Stimulated activated naive CD4-positive, alpha-beta T cell treated with Interleukin-2 at 50 U/mL for 16 hours (primary cell): Measurements from ENCODE around the gene ANAPC5.
"Not testable (repeated sequence)": the region's sequence is repeated elsewhere in the genome, so short reads cannot be mapped to it uniquely, and the experiment has no call there.

ENCODE experiments used
- DNase-seq: peaks from one replicate; lab custom pipeline; 2025; lab: John Stamatoyannopoulos, UW

Gene ANAPC5

DNA sequence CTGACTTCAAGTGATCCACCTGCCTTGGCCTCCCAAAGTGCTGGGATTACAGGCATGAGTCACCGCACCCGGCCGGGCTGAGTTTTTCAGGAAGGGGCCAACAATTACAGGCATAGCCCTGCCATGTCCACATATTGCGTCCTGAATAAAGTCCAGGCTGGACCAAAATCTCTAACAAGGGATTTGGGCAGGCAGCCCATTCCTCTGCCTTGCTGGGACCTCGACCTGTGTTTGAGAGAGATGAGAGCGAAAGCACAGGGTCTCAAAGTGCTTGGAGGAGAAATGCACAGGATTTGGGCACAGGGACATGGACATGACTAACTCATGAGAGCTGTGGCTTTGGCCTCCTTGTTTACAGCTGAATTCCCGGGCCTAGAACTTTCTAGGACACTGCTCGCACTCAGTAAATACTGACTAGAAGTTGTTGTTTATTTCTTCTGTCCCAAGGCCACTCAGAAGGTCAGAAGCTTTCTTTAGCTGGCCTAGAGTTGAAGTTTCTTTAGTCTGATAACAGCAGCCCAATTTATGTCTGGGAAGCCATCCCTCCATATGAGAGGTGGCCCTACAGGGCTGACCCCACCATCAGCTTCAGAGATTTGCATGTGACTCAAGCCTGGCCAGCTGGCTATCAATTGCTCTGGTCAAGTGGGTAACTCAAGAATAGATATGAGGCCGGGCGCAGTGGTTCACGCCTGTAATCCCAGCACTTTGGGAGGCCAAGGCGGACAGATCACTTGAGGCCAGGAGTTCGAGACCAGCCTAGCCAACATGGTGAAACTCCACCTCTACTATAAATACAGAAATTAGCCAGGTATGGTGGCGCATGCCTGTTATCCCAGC is 67.4 kb downstream of the ANAPC5 start:
- no peak for DNase-seq

DNA sequence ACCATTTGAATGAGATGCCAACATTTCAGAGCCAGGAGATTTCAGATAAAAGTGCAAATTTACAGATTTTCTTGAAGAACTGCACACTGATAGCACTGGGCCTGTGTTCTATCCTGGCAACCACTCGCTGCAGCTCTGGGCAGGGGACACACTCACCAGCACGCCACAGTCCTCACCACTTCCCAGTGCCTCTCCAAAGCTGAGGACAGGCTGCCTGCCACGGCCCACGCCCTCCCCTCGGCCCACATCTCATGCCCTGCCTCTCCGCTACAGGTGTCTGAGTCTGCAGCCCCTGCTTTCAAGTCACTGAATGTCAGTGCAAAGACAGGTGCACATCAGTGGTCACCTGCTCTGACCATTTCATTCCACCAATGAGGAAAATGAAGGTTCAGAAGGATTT is 68.4 kb downstream of the ANAPC5 start:
- DNase-seq: no peak

DNA sequence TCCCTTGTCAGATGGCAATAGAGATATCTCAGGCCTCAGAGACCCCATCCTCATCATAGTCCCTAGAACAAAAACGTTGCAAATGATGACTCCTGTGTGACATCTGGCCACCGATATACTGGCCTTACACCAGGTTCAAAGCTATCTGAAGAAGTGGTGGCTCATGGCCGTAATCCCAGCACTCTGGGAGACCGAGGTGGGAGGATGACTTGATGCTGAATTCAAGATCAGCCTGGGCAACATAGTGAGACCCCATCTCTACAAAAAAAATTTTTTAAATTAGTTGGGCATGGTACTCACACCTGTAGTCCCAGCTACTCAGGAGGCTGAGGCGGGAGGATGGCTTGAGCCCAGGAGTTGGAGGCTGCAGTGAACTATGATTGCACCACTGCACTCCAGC is 68.8 kb downstream of the ANAPC5 start:
- no peak for DNase-seq

DNA sequence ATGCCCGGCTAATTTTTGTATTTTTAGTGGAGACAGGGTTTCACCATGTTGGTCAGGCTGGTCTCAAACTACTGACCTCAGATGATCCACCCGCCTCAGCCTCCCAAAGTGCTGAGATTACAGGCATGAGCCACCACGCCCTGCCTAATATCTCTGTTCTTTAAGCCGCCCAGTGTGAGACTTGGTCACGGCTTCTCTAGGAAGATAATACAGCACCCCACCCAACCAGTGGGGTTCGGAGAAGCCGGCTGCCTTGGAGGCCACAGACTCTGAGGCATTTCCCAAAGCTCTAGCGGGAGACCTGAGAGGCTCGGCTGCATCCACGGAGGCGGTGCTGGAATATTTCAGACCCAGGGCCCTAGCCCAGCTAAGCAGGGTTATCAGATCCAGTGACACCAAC is 69.3 kb downstream of the ANAPC5 start:
- DNase-seq: not testable (repeated sequence)

DNA sequence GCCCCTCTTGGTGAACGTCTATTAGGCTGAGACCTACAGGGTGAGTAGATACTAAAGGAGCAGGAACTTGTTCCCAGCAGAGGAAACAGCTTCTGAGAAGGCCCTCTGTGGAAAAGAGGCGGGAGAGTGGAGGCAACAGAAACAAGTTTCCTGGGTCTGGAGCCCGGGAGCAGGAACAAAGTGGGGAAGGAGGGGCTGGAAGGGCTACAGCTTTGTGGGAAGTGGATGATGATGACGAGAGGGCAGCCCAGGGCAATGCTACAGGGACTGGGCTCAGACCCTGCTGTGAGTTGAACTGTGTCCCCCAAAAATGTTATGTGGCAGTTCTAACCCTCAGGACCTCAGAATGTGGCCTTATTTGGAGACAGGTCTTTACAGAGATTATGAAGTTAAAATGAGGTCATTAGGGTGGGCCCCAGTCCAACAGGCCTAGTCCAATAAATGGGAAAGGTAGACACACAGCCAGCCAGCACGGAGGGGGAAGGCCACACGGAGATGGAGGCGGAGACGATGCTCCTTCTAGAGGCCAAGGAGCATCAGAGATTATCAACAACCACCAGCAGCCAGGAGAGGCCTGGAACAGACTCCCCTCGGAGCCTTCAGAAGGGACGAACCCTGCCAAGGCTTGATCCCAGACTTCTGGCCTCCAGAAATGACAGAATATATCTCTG is 70.0 kb downstream of the ANAPC5 start:
- DNase-seq: no peak

DNA sequence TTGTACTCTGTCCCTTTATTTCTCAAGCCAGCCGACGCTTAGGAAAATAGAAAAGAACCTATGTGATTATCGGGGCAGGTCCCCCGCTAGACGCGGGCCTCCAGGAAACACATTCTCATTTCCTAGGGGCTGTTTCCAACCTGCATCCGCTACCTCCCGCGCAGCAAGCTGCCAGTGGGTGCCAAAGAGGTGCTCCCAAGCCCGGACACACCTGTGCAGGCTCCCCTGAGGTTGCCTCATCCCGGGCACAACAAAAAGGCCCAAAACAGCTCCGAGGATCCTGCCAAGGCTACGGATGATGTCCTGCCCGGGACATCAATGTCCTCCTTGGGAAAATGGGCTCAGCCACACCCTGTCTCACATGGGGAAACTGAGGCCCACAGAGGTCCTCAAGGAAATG is 71.1 kb downstream of the ANAPC5 start:
- not testable (repeated sequence) for DNase-seq

DNA sequence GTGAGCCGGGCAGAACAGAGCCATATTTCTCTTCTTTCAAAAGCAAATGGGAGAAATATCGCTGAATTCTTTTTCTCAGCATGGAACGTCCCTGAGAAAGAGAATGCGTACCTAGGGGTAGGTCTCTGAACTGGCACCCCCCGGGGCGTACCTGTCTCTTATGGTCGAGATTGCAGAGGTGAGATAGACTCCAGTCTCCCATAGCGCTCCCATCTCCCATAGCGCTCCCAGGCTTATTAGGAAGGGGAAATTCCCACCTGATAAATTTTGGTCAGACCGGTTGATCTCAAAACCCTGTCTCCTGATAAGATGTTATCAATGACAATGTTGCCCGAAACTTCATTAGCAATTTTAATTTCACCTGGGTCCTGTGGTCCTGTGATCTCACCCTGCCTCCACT is 71.7 kb downstream of the ANAPC5 start:
- not testable (repeated sequence) for DNase-seq

DNA sequence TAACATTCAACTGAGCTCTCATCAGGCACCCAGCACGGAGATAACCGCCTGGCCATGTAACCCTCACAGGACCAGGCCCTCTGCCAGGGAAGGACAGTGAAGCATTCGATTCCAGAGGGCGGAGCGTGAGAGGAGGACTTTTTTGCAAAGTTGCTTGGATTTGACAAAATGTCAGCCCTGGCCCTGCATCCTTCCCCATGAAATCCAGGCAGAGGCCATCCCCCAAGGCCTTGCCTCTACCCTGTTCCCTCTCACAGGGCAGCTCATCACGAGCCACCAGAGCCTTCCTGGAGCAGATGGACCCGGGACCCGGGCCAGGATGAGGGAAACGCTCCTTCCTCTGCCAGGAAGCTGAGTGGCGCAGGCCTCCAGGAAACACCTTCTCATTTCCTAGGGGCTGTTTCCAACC is 72.7 kb downstream of the ANAPC5 start:
- DNase-seq: no peak

DNA sequence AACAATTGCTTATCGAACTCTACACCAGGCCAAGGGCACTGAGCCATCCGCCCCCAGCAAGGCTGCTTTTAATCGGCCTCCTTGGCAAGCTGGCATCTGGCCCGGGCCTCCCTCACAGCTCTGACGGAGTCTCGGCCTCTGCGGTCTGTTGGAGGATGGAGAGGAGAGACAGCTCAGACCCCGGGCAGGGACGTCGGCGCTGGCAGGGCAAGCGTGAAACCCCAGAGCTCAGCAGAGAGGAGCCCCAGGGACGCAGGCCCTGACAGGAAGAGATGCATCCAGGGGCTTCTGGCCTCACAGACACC is 73.2 kb downstream of the ANAPC5 start:
- DNase-seq: no peak

DNA sequence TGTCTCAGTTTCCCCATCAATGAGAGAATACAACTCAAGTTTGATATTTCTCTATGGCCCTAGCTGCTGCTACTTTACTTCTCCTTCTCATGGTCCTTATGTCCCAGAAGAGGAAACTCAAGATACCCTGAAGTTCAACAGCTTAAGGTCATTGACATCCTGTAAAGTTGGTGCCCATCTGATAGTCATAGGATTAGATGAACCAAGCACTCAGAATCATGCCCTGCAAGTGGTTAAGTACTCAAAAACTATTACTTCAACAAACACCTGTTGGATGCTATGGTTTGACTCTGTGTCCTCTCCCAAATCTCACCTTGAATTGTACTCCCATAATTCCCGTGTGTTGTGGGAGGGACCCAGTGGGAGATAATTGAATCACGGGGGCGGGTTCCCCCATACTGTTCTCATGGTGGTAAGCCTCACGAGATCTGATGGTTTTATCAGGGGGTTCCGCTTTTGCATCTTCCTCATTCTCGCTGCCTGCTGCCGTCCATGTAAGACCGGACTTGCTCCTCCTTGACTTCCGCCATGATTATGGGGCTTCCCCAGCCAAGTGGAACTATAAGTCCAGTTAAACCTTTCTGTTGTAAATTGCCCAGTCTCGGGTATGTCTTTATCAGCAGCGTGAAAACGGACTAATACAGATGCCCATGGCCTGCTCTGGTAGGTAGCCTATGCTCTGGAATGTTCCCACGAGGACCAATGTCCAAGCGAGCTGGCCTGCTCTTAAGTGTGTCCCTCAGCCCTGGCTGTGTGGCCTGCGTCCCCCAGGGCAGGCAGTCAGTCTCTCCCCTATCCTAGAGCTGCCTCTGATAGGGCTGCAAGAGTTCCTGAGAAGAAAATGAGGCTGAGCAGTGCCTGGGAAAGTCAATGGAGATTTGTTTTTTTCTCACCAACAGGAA is 73.8 kb downstream of the ANAPC5 start:
- DNase-seq: no peak

DNA sequence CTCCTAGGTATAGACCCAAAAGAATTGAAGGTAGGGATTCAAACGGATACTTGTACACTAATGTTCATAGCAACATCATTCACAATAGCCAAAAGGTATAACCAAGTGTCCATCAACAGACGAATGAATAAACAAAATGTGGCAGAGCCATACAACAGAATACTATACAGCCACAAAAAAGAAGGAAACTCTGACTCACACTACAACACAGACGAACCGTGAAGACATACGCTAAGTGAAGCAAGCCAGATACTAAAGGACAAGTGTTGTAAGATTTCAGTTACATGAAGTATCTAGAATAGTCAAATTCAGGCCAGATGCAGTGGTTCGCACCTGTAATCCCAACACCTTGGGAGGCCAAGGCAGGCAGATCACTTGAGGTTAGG is 74.8 kb downstream of the ANAPC5 start:
- DNase-seq: no peak

DNA sequence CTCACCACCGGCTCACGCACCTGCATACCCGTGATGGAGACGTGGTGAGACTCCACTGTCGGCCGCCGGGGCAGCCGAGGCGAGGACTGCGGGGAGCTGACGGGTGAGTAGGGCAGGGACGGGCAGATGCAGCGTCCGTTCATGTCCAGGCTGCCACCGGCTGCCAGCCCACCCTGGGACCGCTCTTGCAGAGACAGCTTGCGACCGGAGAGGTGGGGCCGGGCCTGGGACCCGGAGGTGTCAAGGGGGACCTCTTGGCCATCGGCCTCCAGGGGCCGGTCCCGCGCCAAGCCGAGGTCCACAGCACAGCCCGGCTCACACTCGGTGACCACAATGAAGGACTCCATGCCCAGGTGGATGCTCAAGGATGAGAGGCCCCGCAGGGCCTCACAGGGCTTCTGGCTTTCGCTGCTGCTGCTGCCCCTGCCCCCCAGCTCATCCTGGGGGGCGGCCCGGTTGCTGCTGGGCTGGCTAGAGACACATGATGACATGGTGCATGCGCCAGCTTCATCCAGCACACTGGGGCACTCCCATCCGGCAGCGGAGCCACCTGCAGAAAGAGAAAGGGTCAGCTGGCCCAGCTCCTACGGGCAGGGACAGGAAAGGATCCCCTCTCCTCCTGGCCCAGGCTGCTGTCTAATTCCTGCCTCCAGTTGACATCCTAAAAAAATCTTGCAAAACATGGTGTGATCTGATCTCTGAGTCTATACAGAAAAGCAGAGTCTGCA is 78.0 kb downstream of the ANAPC5 start:
- DNase-seq: no peak

DNA sequence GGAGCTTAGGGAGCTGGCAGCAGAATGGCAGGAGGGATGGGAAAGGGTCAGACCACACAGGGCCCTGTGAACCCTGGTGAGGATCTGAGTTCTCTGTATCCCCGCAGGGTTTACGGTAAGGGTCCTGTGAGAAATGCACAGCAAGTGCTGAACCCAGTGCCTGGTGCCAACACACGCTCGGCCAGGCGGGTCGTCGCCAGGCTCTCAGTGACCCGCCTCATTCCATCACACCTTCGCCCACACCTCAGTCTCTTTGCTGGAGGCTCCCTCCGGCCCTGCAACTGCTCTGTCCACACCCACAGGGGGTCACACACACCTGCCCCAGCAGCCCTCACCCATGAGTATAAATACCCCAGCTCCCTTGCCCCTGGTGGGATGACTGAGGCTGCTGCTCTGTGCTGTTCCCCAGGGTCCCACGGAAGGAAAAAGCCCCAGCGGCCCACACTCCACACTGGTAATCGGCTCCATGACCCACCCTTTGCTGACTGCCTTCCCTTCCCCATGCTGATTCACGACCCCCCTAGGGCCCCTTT is 78.8 kb downstream of the ANAPC5 start:
- DNase-seq: no peak

DNA sequence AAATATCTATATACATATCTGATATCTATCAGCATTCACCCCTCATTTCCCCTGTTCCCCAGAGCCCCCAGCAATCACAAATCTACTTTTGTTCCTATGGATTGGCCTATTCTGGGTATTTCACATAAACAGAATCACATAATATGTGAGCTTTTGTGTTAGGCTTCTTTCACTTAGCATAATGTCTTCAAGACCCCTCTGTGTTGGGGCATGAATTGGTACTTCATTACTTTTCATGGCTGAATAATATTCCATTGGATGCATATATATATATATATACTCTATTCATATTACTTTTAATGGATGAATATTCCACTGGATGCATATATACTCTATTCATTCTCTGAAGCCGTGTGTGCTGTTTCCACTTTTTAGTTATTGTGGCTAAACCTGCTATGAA is 84.4 kb downstream of the ANAPC5 start:
- no peak for DNase-seq

DNA sequence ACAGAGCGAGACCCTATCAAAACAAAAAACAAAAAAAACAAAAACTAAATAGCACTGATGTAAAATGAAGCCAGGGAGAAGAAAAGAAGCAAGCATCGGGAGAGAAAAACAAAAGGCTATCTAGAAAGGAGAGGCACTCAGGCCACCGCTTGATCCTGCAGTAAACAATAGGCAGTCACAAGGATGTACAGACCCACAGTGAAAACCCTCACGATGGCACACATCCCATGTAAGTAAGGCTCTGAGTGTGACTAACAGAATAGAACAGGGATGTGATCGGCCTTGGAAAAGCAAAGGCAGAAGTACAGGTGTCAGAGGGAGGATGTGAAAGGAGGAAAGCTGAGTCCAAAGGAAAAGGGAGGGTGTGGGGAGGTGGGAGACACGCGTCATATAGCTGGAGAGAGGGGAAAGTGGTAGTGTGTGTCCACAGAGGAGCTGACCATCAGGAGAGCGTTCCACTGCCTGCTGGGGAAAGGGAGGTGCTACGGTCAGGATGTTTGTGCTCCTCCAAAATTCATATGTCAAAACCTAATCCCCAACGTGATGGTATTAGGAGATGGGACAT is 87.2 kb downstream of the ANAPC5 start:
- no peak for DNase-seq

DNA sequence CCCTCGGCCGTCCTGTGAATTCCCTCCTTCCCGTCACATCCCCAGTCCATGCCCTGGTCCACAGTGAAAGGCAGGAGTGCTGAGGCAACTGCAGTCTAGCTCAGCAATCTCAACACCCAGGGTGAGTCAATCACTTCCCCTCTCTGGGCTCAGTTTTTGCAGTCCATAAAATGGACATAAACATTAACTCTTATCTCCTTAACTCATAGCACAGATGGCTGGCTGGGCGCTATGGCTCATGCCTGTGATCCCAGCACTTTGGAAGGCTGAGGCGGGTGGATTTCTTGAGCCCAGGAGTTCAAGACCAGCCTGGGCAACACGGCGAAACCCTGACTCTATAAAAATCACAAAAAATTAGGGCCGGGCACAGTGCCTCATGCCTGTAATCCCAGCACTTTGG is 88.1 kb downstream of the ANAPC5 start:
- DNase-seq: no peak

DNA sequence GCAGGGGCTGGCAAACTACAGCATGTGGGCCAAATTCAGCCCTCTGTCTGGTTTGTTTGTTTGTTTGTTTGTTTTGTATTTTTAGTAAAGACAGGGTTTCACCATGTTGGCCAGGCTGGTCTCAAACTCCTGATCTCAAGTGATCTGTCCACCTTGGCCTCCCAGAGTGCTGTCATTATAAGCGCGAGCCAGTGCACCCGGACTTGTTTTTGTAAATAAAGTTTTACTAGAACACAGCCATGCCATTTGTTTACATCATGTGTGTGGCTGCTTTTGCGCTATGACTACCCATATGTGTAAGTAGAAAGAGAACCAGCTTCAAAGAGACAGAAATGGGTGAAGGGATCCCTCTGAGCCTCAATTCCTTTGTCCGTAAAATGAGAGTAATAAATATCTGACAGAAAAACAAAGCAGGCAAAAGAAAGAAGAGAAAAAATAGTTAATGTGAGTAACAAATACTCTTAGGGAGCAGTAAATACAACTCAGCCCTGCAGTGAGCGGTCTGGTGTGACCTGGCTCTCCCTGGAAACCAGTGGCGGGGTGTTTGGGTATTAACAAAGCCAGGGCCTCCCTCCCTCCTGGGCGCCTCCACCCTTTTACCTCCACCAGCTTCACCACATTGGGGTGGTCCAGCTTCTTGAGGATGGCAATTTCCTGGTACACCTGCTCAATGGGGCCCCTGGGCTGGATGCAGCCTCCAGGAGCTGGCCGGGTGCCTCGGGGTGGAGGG is 88.8 kb downstream of the ANAPC5 start:
- no peak for DNase-seq

DNA sequence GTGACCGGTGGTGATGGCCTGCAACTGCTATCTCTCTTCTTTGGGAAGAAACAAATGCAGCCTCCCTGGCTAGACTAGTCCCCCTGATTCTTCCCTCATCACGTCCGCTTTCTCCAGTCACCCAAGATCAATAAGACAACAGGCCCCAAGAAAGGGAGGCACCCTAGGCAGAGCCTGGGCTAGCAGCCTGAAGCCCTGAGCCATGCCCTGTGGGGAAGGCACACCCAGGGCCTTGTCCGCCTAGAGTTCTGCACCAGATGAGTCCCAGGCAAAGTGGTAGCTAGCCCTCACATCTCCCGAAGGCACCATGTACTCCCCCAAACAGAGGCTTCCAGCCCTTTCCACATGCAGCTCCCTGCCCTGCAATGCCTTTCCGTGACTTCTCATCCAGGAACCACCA is 90.8 kb downstream of the ANAPC5 start:
- no peak for DNase-seq

DNA sequence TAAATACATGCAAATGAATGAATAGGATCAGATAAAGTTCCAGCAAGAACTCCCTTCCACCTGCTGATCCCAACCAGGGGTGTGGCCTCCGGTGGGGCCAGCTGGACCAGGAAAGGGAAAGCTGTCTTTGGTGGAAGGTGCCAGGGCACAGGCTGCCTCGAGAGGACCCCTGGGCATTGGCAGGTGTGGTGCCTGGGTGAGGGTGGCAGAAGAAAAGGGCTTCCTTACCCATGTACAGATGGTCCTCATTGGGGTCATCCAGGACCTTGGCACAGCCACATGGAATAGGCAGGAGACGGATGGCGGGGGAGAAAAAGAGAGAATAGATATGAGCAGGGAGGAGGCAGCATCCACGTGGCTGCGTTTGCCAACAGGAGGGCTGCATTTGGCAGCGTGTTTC is 92.1 kb downstream of the ANAPC5 start:
- no peak for DNase-seq

DNA sequence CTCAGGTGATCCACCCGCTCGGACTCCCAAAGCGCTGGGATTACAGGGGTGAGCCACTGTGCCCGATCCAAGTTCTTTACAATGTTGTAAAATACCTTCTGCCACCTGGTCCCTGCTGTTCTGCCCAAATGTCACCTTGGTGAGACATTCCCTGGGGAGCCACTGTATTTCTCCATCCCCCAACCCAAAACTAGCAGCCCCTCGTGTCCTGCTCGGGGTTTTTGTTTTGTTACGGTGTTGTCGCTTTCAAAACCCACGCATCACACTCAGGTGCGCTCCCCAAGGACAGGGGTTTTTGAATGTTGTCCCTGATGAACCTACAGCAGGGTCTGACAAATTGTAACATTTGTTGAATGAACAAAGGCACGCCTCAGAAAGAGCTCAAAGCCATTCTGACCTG is 93.1 kb downstream of the ANAPC5 start:
- DNase-seq: no peak
